NAMALWA (cell line): ENCODE results near the gene ZDHHC1.

Experiments used
- DNase-seq: peaks from one replicate; pipeline ENCODE4 v3.0.0-alpha.2; 2015; ENCODE audit warnings: low spot score

The ZDHHC1 gene

GRCh38 chr16:67409631-67410030 lies 6.6 kb downstream of the ZDHHC1 start:
- DNase-seq, result no peak

DNA sequence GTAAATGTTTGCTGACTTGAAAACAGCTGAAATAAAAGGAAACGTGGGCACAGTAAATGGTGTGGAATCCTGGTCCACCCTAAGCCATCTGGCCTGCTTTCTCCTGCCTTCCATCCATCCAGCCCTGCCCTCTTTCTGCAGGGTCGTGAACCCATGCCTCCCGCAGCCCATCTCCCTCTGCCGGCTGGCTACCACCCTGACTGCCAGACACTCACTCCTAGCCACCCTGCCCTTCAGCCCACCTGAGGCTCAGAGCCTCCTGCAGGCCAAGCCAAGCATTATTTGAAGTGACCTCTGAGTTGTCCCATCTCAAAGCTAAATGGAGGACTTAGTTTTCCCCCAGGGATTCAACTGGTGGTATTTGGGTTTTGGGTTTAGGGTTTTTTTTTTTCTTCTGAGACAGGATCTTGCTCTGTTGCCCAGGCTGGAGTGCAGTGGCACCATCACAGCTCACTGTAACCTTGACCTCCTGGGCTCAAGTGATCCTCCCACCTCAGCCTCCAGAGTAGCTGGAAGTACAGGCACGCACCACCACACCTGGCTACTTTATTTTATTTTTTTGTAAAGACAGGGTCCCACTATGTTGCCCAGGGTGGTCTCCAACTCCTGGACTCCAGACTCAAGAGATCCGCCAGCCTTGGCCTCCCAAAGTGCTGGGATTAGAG lies 8.4 kb downstream of the ZDHHC1 start:
- no peak for DNase-seq

DNA sequence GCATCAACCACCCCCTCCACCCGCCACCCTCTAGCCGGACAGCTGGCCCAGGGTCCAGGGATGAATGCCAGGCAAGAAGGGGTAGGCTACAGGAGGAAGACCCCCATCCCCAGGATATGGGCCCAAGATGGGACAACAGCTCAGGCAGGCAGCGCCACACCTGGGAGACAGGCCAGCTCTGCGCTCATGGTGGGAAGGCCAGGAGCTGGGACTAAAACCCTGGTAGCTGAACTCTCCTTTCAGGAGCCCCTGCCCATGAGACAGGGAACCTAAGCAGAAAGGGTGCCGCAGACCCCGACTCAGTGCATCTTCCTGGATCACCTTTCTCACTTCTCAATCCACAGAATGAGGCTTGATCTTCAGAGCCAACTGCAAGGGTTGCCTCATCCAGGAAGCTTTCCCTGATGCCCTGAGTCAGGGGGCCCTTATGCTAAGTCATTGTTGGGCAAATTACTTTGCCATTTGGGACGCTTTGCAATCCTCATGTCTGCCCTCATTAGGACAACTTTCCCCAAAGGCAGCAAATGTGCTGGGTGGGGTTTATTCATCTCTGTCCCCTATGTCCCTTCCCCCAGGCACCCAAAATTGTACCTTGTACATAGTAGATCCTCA lies 9.0 kb downstream of the ZDHHC1 start:
- no peak for DNase-seq

DNA sequence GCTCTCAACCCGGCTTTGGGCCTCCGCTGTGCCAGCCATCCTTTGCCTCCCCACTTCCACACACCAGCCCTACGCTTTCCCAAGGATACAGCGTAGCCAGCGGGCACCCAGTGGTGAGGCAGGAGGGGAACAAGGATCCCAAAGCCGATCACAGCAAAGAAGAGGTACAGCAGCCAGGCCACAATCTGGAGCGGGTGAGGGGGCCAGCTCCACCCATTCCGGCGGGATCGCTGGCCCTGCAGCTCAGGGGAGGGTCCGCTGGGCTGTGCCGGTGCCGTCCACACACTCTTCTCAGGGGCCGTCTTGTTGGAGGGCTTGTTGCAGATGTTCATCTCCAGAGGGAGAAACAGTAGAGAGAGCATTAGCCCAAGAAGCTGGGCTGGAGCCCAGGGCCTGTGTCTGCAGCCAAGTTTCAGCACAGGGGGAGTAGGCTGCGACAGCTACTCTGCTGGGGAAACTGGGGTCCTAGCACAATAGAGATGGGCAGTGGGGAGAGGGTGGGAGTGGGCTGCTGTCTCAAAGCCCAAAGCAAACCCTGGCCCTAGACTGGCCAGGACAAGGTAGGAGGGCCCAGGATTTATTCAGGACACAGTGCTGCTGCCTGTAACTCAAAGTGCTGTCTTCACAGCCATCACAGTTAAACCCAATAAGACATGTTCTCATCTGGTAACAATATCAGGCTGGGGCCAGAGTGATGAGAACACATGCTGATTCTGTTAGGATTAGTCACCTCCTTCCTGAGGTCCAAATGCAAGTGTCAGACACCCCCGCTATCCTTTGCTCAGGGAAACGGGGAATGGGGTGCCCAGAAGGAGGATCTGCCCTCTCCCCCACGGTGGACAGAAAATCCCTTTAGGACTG lies 9.9 kb downstream of the ZDHHC1 start:
- DNase-seq, result no peak

DNA sequence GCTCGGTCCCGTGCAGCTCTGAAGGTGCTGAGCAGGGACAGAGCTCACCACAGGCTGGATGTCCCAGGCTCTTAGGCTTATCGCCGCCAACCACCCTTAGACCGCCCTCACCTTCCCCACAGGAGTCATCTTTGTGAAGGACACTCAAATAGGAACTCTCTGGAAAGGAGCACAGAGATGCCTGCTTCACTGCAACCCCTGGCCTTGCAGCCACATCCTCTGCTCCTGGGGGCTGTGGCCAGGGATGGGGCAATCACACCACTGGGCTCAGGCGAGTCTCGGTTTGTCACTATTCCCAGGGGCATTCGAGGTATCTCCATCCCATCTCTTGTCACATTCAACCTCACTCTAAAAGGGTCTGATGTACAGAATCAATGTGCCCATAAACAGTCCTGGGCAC lies 10.9 kb downstream of the ZDHHC1 start:
- DNase-seq, result no peak

DNA sequence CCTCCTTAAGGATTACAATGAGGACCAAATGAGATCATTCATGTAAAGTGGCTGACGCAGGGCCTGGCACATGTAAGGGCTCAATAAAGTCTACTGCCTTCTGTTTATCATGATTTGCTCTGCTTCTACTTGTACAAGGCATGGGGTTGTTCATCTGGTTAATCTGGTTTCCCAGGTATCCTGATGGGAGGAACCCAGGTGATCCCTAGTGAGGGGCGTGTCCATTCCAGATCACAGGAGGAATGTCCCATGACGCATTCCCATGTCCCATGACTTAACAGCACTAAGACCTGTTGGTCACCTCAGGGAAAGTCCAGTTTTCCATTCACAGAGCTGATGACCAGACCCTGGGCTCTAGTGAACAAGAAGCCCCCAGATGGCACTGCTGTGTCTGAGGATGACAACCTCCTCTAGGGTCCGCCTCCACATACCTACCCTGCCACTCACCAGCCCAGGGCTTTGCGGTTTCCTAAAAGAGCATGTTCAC lies 11.5 kb downstream of the ZDHHC1 start:
- no peak for DNase-seq

- no peak for DNase-seq
These were observed 12.2 kb downstream of the ZDHHC1 start for GRCh38 chr16:67403976-67404555.

- no peak for DNase-seq
These were observed 15.4 kb downstream of the ZDHHC1 start for GRCh38 chr16:67400901-67401300.

DNA sequence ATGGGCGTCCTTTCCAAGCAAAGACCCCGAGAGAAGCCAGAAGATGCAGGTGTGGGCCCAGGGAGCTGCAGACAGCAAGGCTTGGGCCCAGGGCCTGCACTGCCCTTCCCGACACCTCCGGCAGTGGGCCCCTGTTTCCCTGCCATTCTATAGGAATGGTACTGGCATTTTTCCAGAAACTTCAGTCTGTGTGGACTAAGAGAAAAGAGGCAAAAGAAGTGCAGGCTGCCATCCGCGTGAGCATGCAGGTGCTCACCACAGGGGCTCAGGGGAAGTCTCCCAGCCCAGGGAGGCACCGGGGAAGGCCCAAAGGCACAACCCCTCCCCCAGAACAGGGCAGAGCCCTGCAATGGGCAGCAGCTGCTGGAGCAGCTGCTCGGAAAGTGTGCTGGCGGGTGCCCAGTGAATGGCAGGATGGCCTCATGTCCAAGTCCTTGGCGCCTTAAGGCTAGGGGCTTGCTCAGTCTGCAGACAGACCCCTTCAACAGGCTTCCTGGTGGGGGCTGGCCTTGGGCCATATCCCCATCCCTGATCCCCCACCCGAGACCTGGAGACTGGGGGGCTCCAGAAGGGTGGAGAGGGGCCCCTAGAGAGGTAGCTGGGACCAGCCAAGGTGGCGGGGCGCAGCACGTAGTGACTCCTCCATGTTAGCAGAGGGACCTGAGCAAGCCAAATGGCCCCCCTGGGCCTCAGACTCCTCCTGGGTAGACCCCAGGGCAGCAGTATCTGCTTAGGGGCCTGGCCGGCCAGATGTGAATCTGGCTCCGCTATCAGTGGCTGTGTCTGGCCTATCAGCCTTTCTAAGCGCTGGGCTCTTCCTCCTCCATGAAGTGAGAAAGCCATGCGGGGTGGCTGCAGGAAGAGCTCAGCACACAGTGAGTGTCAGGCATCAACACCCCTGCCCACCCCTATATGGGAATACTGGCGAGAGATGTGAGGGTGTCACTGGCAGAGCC lies 16.2 kb downstream of the ZDHHC1 start:
- DNase-seq, result no peak

DNA sequence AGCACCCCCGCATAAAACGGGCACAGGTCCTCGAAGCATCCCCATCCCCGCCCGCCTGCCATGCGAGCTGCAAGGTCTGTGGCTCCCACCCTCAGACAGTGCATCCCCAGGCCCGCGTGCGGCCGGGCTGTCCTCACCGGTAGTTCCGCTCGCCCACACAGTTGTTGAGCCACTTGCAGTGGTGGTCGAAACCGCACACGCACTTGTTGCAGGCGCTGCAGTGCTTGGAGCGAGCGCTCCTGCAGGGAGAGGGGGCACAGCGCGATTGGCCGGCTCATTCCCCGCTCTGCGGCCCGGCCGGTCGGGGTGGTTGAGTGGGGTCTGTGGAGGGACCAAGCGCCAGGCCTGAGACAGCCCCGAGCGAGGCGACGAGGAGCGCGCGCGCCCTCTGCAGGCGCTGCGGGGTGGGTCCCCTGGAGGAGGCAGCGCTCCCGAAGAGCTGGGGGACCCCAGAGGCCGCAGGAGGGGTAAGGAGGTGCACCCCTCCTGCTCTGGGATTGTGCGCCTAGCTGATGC lies 17.0 kb downstream of the ZDHHC1 start:
- peak; percentile 65 for DNase-seq

DNA sequence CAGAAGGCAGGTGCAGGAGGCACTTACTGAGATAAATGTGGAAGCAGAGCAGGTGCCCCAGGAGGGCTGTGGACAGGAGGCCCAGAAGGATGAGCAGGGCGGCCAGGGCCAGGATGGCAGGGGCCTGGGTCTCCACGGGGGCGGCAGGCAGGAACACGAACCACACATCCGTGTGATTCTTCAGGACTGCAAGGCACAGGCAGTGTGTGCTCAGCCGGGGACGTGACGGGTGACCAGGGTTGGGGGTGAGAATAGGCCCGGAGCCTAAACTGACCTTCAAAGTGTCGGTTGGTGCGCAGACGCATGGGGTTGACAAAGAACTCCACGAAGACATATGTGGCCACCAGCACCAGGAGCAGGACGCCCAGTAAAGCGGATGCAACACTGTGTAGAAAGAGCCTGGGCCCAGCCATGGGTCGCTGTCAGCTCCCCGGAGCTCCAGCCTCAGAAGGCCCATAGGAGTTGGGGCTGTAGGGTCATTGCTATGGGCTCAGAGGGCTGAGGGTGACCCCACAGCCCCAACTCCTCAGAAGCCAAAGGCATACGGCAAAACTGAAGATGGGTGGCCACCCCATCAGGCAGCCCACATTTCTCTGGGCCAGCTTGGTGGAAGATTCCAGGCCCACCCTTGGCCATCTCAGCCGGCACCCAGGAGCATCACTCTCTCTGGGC lies 17.6 kb downstream of the ZDHHC1 start:
- DNase-seq, result no peak

DNA sequence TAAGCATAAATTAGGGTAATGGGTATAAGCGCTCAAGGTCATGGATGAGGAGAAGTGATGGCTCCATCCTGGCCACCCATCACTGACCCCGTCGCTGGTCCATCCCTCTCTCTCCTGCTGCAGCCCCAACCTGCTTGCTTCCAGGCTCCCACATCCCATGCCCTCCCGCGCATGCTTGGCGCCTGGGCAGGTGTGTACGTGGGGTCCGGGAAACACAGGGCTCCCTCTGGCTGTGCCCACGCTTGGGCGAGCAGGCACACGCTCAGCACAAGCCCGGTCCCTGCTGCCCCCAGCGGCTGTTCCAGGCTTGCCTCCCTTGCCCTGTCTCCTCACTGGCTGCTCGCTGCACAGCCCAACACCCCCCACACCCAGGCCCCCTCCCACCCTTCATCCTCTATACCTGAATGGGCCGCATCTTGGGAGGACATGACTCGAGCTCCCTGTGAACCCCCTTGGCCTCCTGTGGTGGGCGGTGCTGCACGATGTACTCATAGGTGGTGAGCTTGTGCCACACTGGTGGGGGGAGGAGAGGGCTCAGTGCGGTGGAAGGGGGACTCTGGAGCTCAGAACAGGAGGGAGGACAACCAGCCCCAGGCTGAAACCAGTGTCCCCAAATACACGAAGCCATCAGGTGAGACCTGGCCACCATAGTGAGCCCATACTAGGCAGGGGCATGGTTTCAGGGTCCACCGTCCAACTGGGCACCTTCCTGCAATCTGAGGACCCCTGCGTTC lies 18.3 kb downstream of the ZDHHC1 start:
- no peak for DNase-seq

DNA sequence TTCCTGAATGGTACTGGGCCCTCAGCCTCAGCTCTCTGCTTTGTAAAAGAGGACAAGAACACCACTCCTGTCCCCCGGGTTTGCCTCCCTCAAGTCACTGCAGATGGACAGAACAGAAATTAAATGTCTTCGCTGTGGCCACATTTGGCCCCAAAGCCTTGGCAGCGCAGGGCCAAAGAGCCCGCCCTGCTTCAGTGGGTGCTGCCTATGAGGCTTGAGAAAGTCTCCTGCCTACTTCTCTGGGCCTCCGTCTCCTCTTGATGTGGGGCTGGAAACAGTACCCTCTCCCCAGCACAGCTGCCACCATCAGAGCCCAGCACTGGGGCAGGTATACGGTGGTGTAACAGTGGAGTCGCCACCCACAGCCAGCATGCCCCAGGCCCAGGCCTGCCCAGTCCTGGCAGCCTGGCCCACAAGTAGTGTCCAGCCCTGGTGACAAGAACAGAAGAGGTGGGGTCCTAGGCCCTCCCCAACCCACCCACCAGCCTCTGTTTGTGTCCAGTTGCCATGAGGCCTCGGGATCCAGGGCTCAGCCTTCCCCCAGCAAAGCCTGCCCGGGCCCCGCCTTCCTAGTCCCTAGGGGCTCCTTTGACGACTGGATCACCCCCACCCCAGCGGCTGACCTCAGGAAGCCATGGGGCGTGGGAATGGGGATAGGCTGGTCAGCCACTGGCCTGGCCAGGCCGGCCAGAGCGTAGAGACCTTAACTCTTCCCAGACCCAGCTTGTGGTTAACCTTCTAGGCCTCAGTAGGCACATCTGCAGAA lies 19.1 kb downstream of the ZDHHC1 start:
- DNase-seq, result no peak

DNA sequence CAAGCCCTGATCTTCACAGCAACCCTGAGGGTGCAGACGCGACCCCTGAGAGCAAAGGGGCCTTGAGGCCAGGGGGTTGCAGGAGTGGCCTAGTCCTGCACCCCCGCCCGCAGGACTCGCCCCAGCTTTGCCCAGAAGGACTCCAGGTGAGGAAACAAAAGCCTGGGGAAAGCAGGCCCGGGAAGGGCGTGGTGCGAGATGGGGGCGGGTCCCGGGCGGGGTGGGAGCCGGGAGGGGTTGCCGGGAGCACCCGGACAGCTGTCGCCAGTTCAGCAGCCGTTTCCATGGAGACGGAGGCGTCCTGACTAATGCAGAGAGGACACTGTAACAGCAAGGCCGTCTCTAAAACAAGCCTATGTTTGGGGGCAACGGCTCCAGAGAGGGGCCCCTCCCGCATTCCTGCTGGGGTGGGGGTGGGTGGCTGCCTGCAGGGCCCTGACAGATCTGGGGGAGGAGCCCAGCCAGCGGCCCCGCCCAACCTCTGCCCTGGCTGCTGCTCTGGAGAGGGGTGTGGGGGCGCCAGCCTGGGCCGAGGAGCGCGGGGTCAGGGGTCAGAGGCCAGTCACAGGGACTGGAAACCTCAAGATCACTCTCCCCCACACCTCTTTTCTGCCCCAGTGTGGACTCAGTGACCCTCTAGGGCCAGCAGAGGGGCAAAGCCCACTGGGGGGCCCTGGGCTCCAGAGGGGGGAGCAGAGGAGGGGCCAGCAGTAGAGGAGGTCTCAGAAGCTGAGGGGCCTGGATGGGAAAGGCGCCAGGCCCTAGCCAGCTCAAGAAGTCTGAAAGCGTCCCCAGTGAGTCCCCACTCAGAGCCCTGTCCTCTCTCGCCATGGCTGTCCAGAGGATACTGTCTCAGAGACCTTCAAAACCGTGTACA lies 19.9 kb downstream of the ZDHHC1 start:
- DNase-seq, result no peak

DNA sequence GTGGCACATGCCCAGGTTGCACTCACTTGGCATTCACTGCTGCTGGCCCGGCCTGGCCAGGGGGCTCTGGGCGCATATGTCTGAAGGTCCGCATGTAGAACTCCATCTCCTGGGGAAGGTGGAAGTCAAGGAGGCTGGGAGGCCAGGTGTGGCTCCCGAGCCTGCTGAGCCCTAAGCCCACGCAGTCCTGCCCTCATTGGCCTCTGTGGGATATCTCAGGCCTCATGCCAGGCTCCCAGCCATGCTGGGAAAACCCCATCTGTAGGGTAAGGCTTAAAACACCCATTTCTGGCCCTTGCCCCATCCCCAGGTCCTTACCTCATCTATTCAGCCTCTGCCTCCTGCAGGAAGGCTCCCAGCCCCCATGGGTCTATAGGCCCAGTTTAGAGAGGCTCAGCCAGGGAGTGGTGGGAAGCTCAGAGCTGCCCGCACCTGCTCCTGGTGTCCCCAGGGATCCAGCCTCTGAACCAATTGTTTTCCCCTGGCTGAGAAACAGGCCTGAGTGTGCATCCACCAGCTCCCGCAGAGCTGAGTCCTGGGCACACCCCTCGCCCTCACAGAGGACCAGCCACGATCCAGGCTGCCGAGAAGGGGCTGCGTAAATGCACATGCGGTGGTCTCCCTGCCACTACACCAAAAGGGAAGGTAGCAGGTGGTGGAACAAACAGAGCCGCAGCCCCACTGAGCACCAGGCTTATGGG lies 20.7 kb downstream of the ZDHHC1 start:
- DNase-seq, result no peak

GRCh38 chr16:67395105-67395457 lies 21.2 kb downstream of the ZDHHC1 start:
- no peak for DNase-seq
